HEK293T (cell line): Measurements from ENCODE around the gene MYO18B.

Experiments
- ARNT ChIP-seq: fragments of 450-650 bp; IDR thresholded peaks from 2 replicates; pipeline ENCODE4 v1.6.1; 2017; ENCODE audit warnings: mild to moderate bottlenecking
- BHLHE40 ChIP-seq: fragments of 450-650 bp; IDR thresholded peaks from 2 replicates; pipeline ENCODE4 v1.6.1; 2016; ENCODE audit warnings: mild to moderate bottlenecking, moderate library complexity, borderline replicate concordance
- CTBP1 ChIP-seq: fragments of 450-650 bp; IDR thresholded peaks from 2 replicates; pipeline ENCODE4 v1.6.1; 2016; ENCODE audit warnings: borderline replicate concordance
- ELF4 ChIP-seq: fragments of 450-650 bp; IDR thresholded peaks from 2 replicates; pipeline ENCODE4 v1.6.1; 2017; ENCODE audit warnings: antibody characterized with exemption
- FOXA1 ChIP-seq: fragments of 450-650 bp; IDR thresholded peaks from 2 replicates; pipeline ENCODE4 v1.6.1; 2016; ENCODE audit warnings: mild to moderate bottlenecking
- FOXK2 ChIP-seq: fragments of 450-650 bp; IDR thresholded peaks from 2 replicates; pipeline ENCODE4 v1.6.1; 2016; ENCODE audit warnings: mild to moderate bottlenecking
- FOXM1 ChIP-seq: fragments of 450-650 bp; IDR thresholded peaks from 2 replicates; pipeline ENCODE4 v1.6.1; 2017; ENCODE audit warnings: mild to moderate bottlenecking, borderline replicate concordance
- HDGF ChIP-seq: fragments of 450-650 bp; IDR thresholded peaks from 2 replicates; pipeline ENCODE4 v1.6.1; 2017; ENCODE audit warnings: antibody characterized with exemption, borderline replicate concordance
- NFRKB ChIP-seq: fragments of 450-650 bp; IDR thresholded peaks from 2 replicates; pipeline ENCODE4 v1.6.1; 2016; ENCODE audit warnings: mild to moderate bottlenecking, moderate library complexity
- PKNOX1 ChIP-seq: fragments of 450-650 bp; IDR thresholded peaks from 2 replicates; pipeline ENCODE4 v1.6.1; 2016
- SP1 ChIP-seq: fragments of 450-650 bp; IDR thresholded peaks from 2 replicates; pipeline ENCODE4 v1.6.1; 2017
- SUZ12 ChIP-seq: fragments of 450-650 bp; IDR thresholded peaks from 2 replicates; pipeline ENCODE4 v1.6.1; 2016; ENCODE audit warnings: mild to moderate bottlenecking
- TARDBP ChIP-seq: fragments of 450-650 bp; IDR thresholded peaks from 2 replicates; pipeline ENCODE4 v1.6.1; 2016
- ZNF384 ChIP-seq: fragments of 450-650 bp; IDR thresholded peaks from 2 replicates; pipeline ENCODE4 v1.6.1; 2016

DNA sequence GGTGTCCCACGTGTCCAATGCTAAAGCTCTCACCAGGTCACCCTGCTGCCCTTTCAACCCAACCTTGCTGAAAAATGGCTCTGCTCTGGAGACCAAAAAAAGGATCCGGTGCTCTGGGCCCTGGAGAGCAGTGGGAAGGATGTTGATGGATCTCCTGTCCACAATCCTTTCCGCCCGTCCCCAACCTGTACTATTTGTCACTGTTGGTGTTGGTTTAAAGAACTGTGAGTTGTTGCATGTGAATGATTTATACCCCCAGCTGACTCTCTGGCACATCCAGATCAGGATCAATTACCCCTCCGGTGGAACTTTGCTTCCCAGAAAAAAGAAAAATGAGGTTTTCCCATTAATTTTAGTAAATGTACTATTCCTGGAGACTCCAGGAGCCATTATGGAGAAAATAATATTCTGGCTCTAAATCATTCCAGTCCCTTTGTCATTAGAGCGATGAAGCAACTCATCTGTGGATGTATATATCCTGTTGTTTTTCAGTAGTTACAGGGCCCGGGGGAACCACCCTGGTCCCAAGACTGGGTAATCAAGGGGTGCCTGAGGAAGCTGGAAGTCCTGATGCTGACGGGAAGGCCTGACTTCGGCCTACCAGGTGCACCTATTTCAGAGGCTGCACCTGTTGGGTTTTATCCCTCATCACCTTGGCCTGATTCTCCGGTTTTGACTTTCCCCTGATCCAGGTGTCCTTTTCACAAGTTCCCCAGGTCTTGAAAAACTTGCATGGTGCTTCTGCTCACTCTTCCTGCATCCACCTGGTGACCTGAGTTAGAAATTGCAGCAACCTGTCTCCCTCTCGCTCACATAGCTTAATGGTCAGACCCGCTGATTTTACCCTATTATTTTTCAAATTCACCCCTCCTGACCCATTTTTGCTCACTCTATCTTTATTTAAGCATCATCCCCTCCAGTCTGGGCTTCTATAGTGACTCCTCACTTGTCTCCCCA, 218.1 kb downstream of the MYO18B start:
- TF ChIP-seq ZNF384 (no peak), SP1 (no peak), TARDBP (no peak), FOXM1 (no peak), BHLHE40 (no peak), FOXK2 (no peak), HDGF (no peak), FOXA1 (no peak), NFRKB (no peak), SUZ12 (no peak), CTBP1 (no peak), ARNT (no peak), ELF4 (no peak), PKNOX1 (no peak)
